ENCODE data around the gene PCDHGA7. TPM values are rescaled to one million over a fixed set of nuclear protein-coding genes. Genes with fewer than 3 reads are reported as not detected.
"Not testable (repeated sequence)": the region's sequence is repeated elsewhere in the genome, so short reads cannot be mapped to it uniquely, and the experiment has no call there.

PCDHGA7 gene
- total RNA-seq, 1 experiment from 2014 or later = 1.6 TPM

GRCh38 chr5:141427783-141428426 lies 45.4 kb downstream of the PCDHGA7 start (continued):
- TF ChIP-seq ERG (CRISPR knock-in tag; IDR thresholded peaks at IDR 0.05) (no peak), NR1H2 (CRISPR knock-in tag; IDR thresholded peaks at IDR 0.05) (no peak), FOXP1 (CRISPR knock-in tag; IDR thresholded peaks at IDR 0.05; ENCODE audit: borderline replicate concordance) (no peak), ZNF317 (CRISPR knock-in tag; IDR thresholded peaks at IDR 0.05; ENCODE audit: borderline replicate concordance, low read depth) (no peak), ZNF121 (CRISPR knock-in tag; IDR thresholded peaks at IDR 0.05) (no peak), OVOL2 (CRISPR knock-in tag; IDR thresholded peaks at IDR 0.05; ENCODE audit: borderline replicate concordance) (no peak)

- H3K9me3 Mint-ChIP-seq = peaks cover 55% of the 10 kb centered on the region
- POLR2A ChIA-PET = interaction anchor here (0.8 to 0.9 kb wide), 2 partner anchors 45 to 83 kb away, joined by 3 to 4 read pairs; partner anchors contain the start of gene PCDHGC3
Observed at GRCh38 chr5:141430332-141431113, 48.0 kb downstream of the PCDHGA7 start, which contains the start of gene PCDHGA12. Gene PCDHGA12, plus strand, starts transcription at chr5:141430507. Its CDS starts 253 bp downstream, at chr5:141430760.

GRCh38 chr5:141431286-141431685 lies 48.7 kb downstream of the PCDHGA7 start:
- ATAC-seq (no peak), DNase-seq (ENCODE audit: low spot score) (no peak)
- TF ChIP-seq AR (CRISPR knock-in tag; IDR thresholded peaks at IDR 0.05) (no peak), EMX1 (CRISPR knock-in tag; IDR thresholded peaks at IDR 0.05) (no peak), SOX15 (CRISPR knock-in tag; IDR thresholded peaks at IDR 0.05) (no peak), ZNF138 (CRISPR knock-in tag; conservative IDR thresholded peaks at IDR 0.05) (no peak), ATF6 (CRISPR knock-in tag; IDR thresholded peaks at IDR 0.05) (no peak), ETV6 (CRISPR knock-in tag; IDR thresholded peaks at IDR 0.05) (no peak), FOXP4 (CRISPR knock-in tag; IDR thresholded peaks at IDR 0.05) (no peak)
- H3K36me3 Mint-ChIP-seq = peaks cover 66% of the 10 kb centered on the region
- no peak overlapping the region for H3K27ac Mint-ChIP-seq
- POLR2A ChIA-PET = no interaction called here
- no peak overlapping the region for H3K4me3 Mint-ChIP-seq
- H3K9me3 Mint-ChIP-seq = peaks cover 56% of the 10 kb centered on the region
- H3K4me1 Mint-ChIP-seq = no peaks in the 10 kb centered on the region
- CTCF ChIA-PET = interaction anchor here (0.9 to 2.7 kb wide), 18 partner anchors 9 to 197 kb away, joined by 3 to 28 read pairs (median 8); partner anchors contain the start of genes PCDHGA10, PCDHGA11, PCDHGA2 and PCDHGA4
- no peaks in the 10 kb centered on the region for H3K27me3 Mint-ChIP-seq (ENCODE audit: low read depth)

More at GRCh38 chr5:141430332-141431113, 48.0 kb downstream of the PCDHGA7 start, which contains the start of gene PCDHGA12:
- Mint-ChIP-seq H3K27me3 (ENCODE audit: low read depth) (no peaks in the 10 kb centered on the region), H3K27ac (no peak within 1 kb of the TSS), H3K4me3 (no peak within 1 kb of the TSS), H3K4me1 (no peaks in the 10 kb centered on the region), H3K36me3 (peaks cover 72% of the 10 kb centered on the region)
- CTCF ChIA-PET = interaction anchor here (0.9 to 2.7 kb wide), 31 partner anchors 9 to 238 kb away, joined by 3 to 28 read pairs (median 6); partner anchors contain the start of genes PCDHB10, PCDHB14, PCDHB15 and PCDHGA10
- ATAC-seq = peak; percentile 43; the same call in 1 of the 2 replicates
- no peak for DNase-seq (ENCODE audit: low spot score)
- no peak for TF ChIP-seq NFE2L1 (CRISPR knock-in tag; IDR thresholded peaks at IDR 0.05)

- H3K4me1 Mint-ChIP-seq; POLR2A ChIA-PET; DNase-seq (ENCODE audit: low spot score); H3K4me3 Mint-ChIP-seq; ATAC-seq; H3K27ac Mint-ChIP-seq; H3K27me3 Mint-ChIP-seq (ENCODE audit: low read depth): not testable (repeated sequence)
- H3K36me3 Mint-ChIP-seq = peaks cover 55% of the 10 kb centered on the region
- CTCF ChIA-PET = interaction anchor here (1.1 to 2.7 kb wide), 3 partner anchors 12 to 125 kb away, joined by 3 to 28 read pairs (median 3); partner anchors contain the start of gene PCDHGA11
- peaks cover 50% of the 10 kb centered on the region for H3K9me3 Mint-ChIP-seq
Observed at GRCh38 chr5:141432308-141432707, 49.8 kb downstream of the PCDHGA7 start.

- H3K27me3 Mint-ChIP-seq (ENCODE audit: low read depth); POLR2A ChIA-PET; H3K4me3 Mint-ChIP-seq; H3K4me1 Mint-ChIP-seq; ATAC-seq; H3K27ac Mint-ChIP-seq; DNase-seq (ENCODE audit: low spot score): not testable (repeated sequence)
- peaks cover 50% of the 10 kb centered on the region for H3K9me3 Mint-ChIP-seq
- CTCF ChIA-PET = interaction anchor here (0.8 kb wide), 1 partner anchor 11 kb away, joined by 3 read pairs; the partner anchor contains the start of gene PCDHGA11
- peaks cover 51% of the 10 kb centered on the region for H3K36me3 Mint-ChIP-seq
Observed at GRCh38 chr5:141432726-141433125, 50.2 kb downstream of the PCDHGA7 start.

Measured in WTC11 (cell line).